Muscle of back (tissue), 11 donors: Measurements from ENCODE around the gene ACOT8. TPM values are rescaled to one million over a fixed set of nuclear protein-coding genes. Genes with fewer than 3 reads are reported as not detected.
A peak's percentile ranks its signal among the peaks of the same experiment; 100 is the strongest.
"Not testable (repeated sequence)": the region's sequence is repeated elsewhere in the genome, so short reads cannot be mapped to it uniquely, and the experiment has no call there.

Experiments used
- DNase-seq, 3 donors: peaks; one replicate each; pipeline versions ENCODE4 v3.0.0 to v3.0.0-alpha.2; 2013
- polyA plus RNA-seq, 10 donors: library from polyadenylated mRNA; unstranded; fragments of 120-200 nt; gene quantifications; one replicate each; pipeline ENCODE4 v1.2.1, GENCODE V29; 2013; ENCODE audit not compliant: insufficient read length in 10 of 10

The ACOT8 gene
- polyA plus RNA-seq, 10 donors: 16.0 to 21.7 (median 19.5) TPM

- no peak for DNase-seq
These were observed 46.8 kb downstream of the ACOT8 start for GRCh38 chr20:45810191-45810970.

GRCh38 chr20:45801851-45802250 is 55.3 kb downstream of the ACOT8 start:
- DNase-seq: no peak

GRCh38 chr20:45798935-45799642 is 58.1 kb downstream of the ACOT8 start:
- peak in 2 of 3 donors; percentile 47 to 66 for DNase-seq

- DNase-seq: not testable (repeated sequence)
These were observed 59.2 kb downstream of the ACOT8 start for GRCh38 chr20:45797955-45798354.

- DNase-seq: not testable (repeated sequence)
These were observed 59.7 kb downstream of the ACOT8 start for GRCh38 chr20:45797510-45797909.

- DNase-seq: peak in 2 of 3 donors; percentile 33 to 57
These were observed 60.7 kb downstream of the ACOT8 start for GRCh38 chr20:45796337-45797065.

- no peak for DNase-seq
These were observed 64.7 kb downstream of the ACOT8 start for GRCh38 chr20:45792317-45793118.

Other genes starting within 250 kb of the ACOT8 start
- not detected for gene WFDC10A, start 227.7 kb downstream of the ACOT8 start, polyA plus RNA-seq
- not detected for gene WFDC9, start 226.1 kb downstream of the ACOT8 start, polyA plus RNA-seq
- gene WFDC11, start 187.2 kb downstream of the ACOT8 start, polyA plus RNA-seq: not detected
- gene WFDC13, start 155.4 kb downstream of the ACOT8 start, polyA plus RNA-seq: not detected
- not detected for gene WFDC10B, start 152.4 kb downstream of the ACOT8 start, polyA plus RNA-seq
- not detected for gene SPINT4, start 135.0 kb downstream of the ACOT8 start, polyA plus RNA-seq
- 1 to 10 TPM in 3 of 10 donors, under 1 TPM in 5, not detected in 2; 0.32 to 2.0 (median 0.76) TPM for gene WFDC3, start 65.5 kb downstream of the ACOT8 start, polyA plus RNA-seq
- gene DNTTIP1, start 65.4 kb downstream of the ACOT8 start, polyA plus RNA-seq: 10 to 100 TPM; 33.4 to 61.4 (median 49.6) TPM
- gene UBE2C, start 44.7 kb downstream of the ACOT8 start, polyA plus RNA-seq: 10 to 100 TPM; 22.4 to 53.7 (median 32.7) TPM
- gene TNNC2, start 30.1 kb downstream of the ACOT8 start, polyA plus RNA-seq: 1,000 to 10,000 TPM; 3,292 to 7,026 (median 6,344) TPM
- 10 to 100 TPM; 17.9 to 25.7 (median 19.4) TPM for gene SNX21, start 23.6 kb downstream of the ACOT8 start, polyA plus RNA-seq
- 1 to 10 TPM; 3.3 to 3.9 (median 3.7) TPM for gene ZSWIM3, start 222 bp upstream of the ACOT8 start, polyA plus RNA-seq
- 10 to 100 TPM in 3 of 10 donors, 1 to 10 TPM in 7; 7.3 to 11.7 (median 9.0) TPM for gene ZSWIM1, start 23.8 kb upstream of the ACOT8 start, polyA plus RNA-seq
- gene SPATA25, start 30.2 kb upstream of the ACOT8 start, polyA plus RNA-seq: 1 to 10 TPM; 3.0 to 7.7 (median 4.5) TPM
- gene NEURL2, start 33.8 kb upstream of the ACOT8 start, polyA plus RNA-seq: 10 to 100 TPM in 7 of 10 donors, 1 to 10 TPM in 3; 8.4 to 15.4 (median 13.0) TPM
- gene CTSA, start 33.9 kb upstream of the ACOT8 start, polyA plus RNA-seq: 10 to 100 TPM; 53.0 to 77.9 (median 64.4) TPM
- 10 to 100 TPM; 15.6 to 58.5 (median 26.5) TPM for gene PLTP, start 54.8 kb upstream of the ACOT8 start, polyA plus RNA-seq
- 10 to 100 TPM; 21.9 to 30.4 (median 24.5) TPM for gene PCIF1, start 77.3 kb upstream of the ACOT8 start, polyA plus RNA-seq
- 10 to 100 TPM in 2 of 10 donors, 1 to 10 TPM in 8; 7.9 to 12.0 (median 9.4) TPM for gene ZNF335, start 114.8 kb upstream of the ACOT8 start, polyA plus RNA-seq
- 1 to 10 TPM in 3 of 10 donors, under 1 TPM in 6, not detected in 1; 0.16 to 5.9 (median 0.23) TPM for gene MMP9, start 151.5 kb upstream of the ACOT8 start, polyA plus RNA-seq
- gene SLC12A5, start 171.8 kb upstream of the ACOT8 start, polyA plus RNA-seq: 1 to 10 TPM in 3 of 10 donors, under 1 TPM in 7; 0.29 to 1.5 (median 0.81) TPM
- gene NCOA5, start 232.6 kb upstream of the ACOT8 start, polyA plus RNA-seq: 10 to 100 TPM; 26.9 to 36.2 (median 30.3) TPM